Activated CD4-positive, alpha-beta memory T cell treated with anti-CD3 and anti-CD28 coated beads for 36 hours (primary cell): ENCODE results near the gene GRHL1. TPM values are rescaled to one million over a fixed set of nuclear protein-coding genes. Genes with fewer than 3 reads are reported as not detected.
"Not testable (repeated sequence)": the region's sequence is repeated elsewhere in the genome, so short reads cannot be mapped to it uniquely, and the experiment has no call there.

ENCODE experiments used
- CTCF ChIA-PET: fragments of 350-600 bp; sonication (Branson Sonifier 250); formaldehyde crosslinking; loops from one replicate; lab custom pipeline; 2021; ENCODE audit warnings: antibody characterized with exemption, inconsistent platforms; lab: Charles Lee
- POLR2A ChIA-PET: fragments of 350-600 bp; sonication (Branson Sonifier 250); formaldehyde crosslinking; loops from one replicate; lab custom pipeline; 2021; ENCODE audit warnings: antibody characterized with exemption; lab: Charles Lee
- DNase-seq: peaks from one replicate; pipeline ENCODE4 v3.0.0-alpha.2; 2020
- H3K27ac Mint-ChIP-seq: one replicate; pipeline ENCODE4 v1.8.0; 2021; ENCODE audit warnings: mixed read lengths
- H3K27me3 Mint-ChIP-seq: one replicate; pipeline ENCODE4 v1.8.0; 2021; ENCODE audit warnings: mixed read lengths
- H3K36me3 Mint-ChIP-seq: one replicate; pipeline ENCODE4 v1.8.0; 2021; ENCODE audit warnings: mixed read lengths
- H3K4me1 Mint-ChIP-seq: one replicate; pipeline ENCODE4 v1.8.0; 2021; ENCODE audit warnings: low read depth, mixed read lengths
- H3K4me3 Mint-ChIP-seq: one replicate; pipeline ENCODE4 v1.8.0; 2021; ENCODE audit warnings: mild to moderate bottlenecking, mixed read lengths
- H3K9me3 Mint-ChIP-seq: one replicate; pipeline ENCODE4 v1.8.0; 2021; ENCODE audit warnings: mixed read lengths
- intact Hi-C: fragments of 100-400 bp; cut with micrococcal nuclease; formaldehyde crosslinking; loops from one replicate; pipeline ENCODE4 v1.15.1; 2023
- total RNA-seq, 2 experiments: library from RNA; stranded (reverse); gene quantifications; one replicate each; pipeline ENCODE4 v1.2.3, GENCODE V29; 2021

GRHL1 gene
- total RNA-seq, 2 experiments from 2014 or later, result 1.00 to 1.1 TPM

GRCh38 chr2:10006236-10007161 is 55.0 kb downstream of the GRHL1 start:
- Mint-ChIP-seq H3K9me3 (no peaks in the 10 kb centered on the region), H3K4me3 (no peak overlapping the region)

GRCh38 chr2:10007435-10007834 is 55.9 kb downstream of the GRHL1 start:
- CTCF ChIA-PET, result interaction anchor here (1.0 kb wide), 1 partner anchor 23 kb away, joined by 3 read pairs; no protein-coding TSS in a partner anchor
- POLR2A ChIA-PET, result no interaction called here

More at GRCh38 chr2:10006236-10007161, 55.0 kb downstream of the GRHL1 start:
- intact Hi-C loops, result no loop called here
- H3K27ac Mint-ChIP-seq, result no peak overlapping the region
- no peak for DNase-seq
- H3K4me1 Mint-ChIP-seq, result no peaks in the 10 kb centered on the region
- H3K27me3 Mint-ChIP-seq, result peaks cover 28% of the 10 kb centered on the region
- no peaks in the 10 kb centered on the region for H3K36me3 Mint-ChIP-seq
- ChIA-PET POLR2A (no interaction called here), CTCF (interaction anchor here (0.8 to 2.2 kb wide), 3 partner anchors 22 to 90 kb away, joined by 3 to 7 read pairs (median 3); no protein-coding TSS in a partner anchor)

GRCh38 chr2:10007921-10008808 is 56.7 kb downstream of the GRHL1 start:
- POLR2A ChIA-PET, result no interaction called here

More at GRCh38 chr2:10007435-10007834, 55.9 kb downstream of the GRHL1 start:
- H3K36me3 Mint-ChIP-seq, result no peaks in the 10 kb centered on the region
- no peak overlapping the region for H3K4me3 Mint-ChIP-seq
- DNase-seq, result no peak
- H3K9me3 Mint-ChIP-seq, result no peaks in the 10 kb centered on the region
- no peaks in the 10 kb centered on the region for H3K4me1 Mint-ChIP-seq
- no peak overlapping the region for H3K27ac Mint-ChIP-seq
- peaks cover 28% of the 10 kb centered on the region for H3K27me3 Mint-ChIP-seq
- intact Hi-C loops, result no loop called here

GRCh38 chr2:10008809-10009176 is 57.3 kb downstream of the GRHL1 start:
- Mint-ChIP-seq H3K27me3 (peaks cover 28% of the 10 kb centered on the region), H3K4me1 (no peaks in the 10 kb centered on the region), H3K36me3 (no peaks in the 10 kb centered on the region), H3K9me3 (no peaks in the 10 kb centered on the region), H3K4me3 (no peak overlapping the region), H3K27ac (no peak overlapping the region)
- no peak for DNase-seq
- intact Hi-C loops, result no loop called here
- ChIA-PET POLR2A (no interaction called here), CTCF (interaction anchor here (0.7 to 0.9 kb wide), 2 partner anchors 11 to 64 kb away, joined by 3 to 5 read pairs; no protein-coding TSS in a partner anchor)

More at GRCh38 chr2:10007921-10008808, 56.7 kb downstream of the GRHL1 start:
- peaks cover 28% of the 10 kb centered on the region for H3K27me3 Mint-ChIP-seq
- no peaks in the 10 kb centered on the region for H3K4me1 Mint-ChIP-seq
- DNase-seq, result no peak
- no peaks in the 10 kb centered on the region for H3K36me3 Mint-ChIP-seq
- intact Hi-C loops, result no loop called here
- H3K9me3 Mint-ChIP-seq, result no peaks in the 10 kb centered on the region
- CTCF ChIA-PET, result interaction anchor here (0.7 to 0.9 kb wide), 2 partner anchors 10 to 64 kb away, joined by 3 to 5 read pairs; no protein-coding TSS in a partner anchor
- no peak overlapping the region for H3K27ac Mint-ChIP-seq
- H3K4me3 Mint-ChIP-seq, result no peak overlapping the region

- peaks cover 28% of the 10 kb centered on the region for H3K27me3 Mint-ChIP-seq
- H3K4me1 Mint-ChIP-seq, result no peaks in the 10 kb centered on the region
- no peak overlapping the region for H3K27ac Mint-ChIP-seq
- no peaks in the 10 kb centered on the region for H3K9me3 Mint-ChIP-seq
- H3K36me3 Mint-ChIP-seq, result no peaks in the 10 kb centered on the region
- no peak for DNase-seq
- CTCF ChIA-PET, result no interaction called here
- intact Hi-C loops, result no loop called here
- H3K4me3 Mint-ChIP-seq, result no peak overlapping the region
- POLR2A ChIA-PET, result no interaction called here
Observed at GRCh38 chr2:10009271-10009810, 57.8 kb downstream of the GRHL1 start.

- no peak overlapping the region for H3K4me3 Mint-ChIP-seq
- ChIA-PET POLR2A (no interaction called here), CTCF (no interaction called here)
- peaks cover 28% of the 10 kb centered on the region for H3K27me3 Mint-ChIP-seq
- no peaks in the 10 kb centered on the region for H3K4me1 Mint-ChIP-seq
- no peaks in the 10 kb centered on the region for H3K36me3 Mint-ChIP-seq
- H3K9me3 Mint-ChIP-seq, result no peaks in the 10 kb centered on the region
- DNase-seq, result no peak
- intact Hi-C loops, result no loop called here
- no peak overlapping the region for H3K27ac Mint-ChIP-seq
Observed at GRCh38 chr2:10009811-10010781, 58.6 kb downstream of the GRHL1 start.

GRCh38 chr2:10010861-10011605 is 59.5 kb downstream of the GRHL1 start:
- H3K4me3 Mint-ChIP-seq, DNase-seq, CTCF ChIA-PET, H3K9me3 Mint-ChIP-seq, POLR2A ChIA-PET, H3K36me3 Mint-ChIP-seq, H3K4me1 Mint-ChIP-seq, intact Hi-C loops, H3K27ac Mint-ChIP-seq: not testable (repeated sequence)
- H3K27me3 Mint-ChIP-seq, result peaks cover 21% of the 10 kb centered on the region

GRCh38 chr2:10011606-10012325 is 60.3 kb downstream of the GRHL1 start:
- DNase-seq, H3K4me3 Mint-ChIP-seq, H3K9me3 Mint-ChIP-seq, intact Hi-C loops, H3K27ac Mint-ChIP-seq, CTCF ChIA-PET, H3K4me1 Mint-ChIP-seq, H3K36me3 Mint-ChIP-seq, POLR2A ChIA-PET: not testable (repeated sequence)
- peaks cover 17% of the 10 kb centered on the region for H3K27me3 Mint-ChIP-seq

GRCh38 chr2:10012366-10012962 is 61.0 kb downstream of the GRHL1 start:
- H3K4me1 Mint-ChIP-seq, H3K36me3 Mint-ChIP-seq: not testable (repeated sequence)

GRCh38 chr2:10012963-10013461 is 61.5 kb downstream of the GRHL1 start:
- Mint-ChIP-seq H3K27me3 (peaks cover 10% of the 10 kb centered on the region), H3K4me1 (no peaks in the 10 kb centered on the region)

More at GRCh38 chr2:10012366-10012962, 61.0 kb downstream of the GRHL1 start:
- DNase-seq, H3K9me3 Mint-ChIP-seq, CTCF ChIA-PET, H3K27ac Mint-ChIP-seq, POLR2A ChIA-PET, intact Hi-C loops, H3K4me3 Mint-ChIP-seq: not testable (repeated sequence)
- peaks cover 14% of the 10 kb centered on the region for H3K27me3 Mint-ChIP-seq

More at GRCh38 chr2:10012963-10013461, 61.5 kb downstream of the GRHL1 start:
- DNase-seq, result no peak
- CTCF ChIA-PET, result no interaction called here
- intact Hi-C loops, result no loop called here
- POLR2A ChIA-PET, result no interaction called here
- H3K27ac Mint-ChIP-seq, result no peak overlapping the region
- no peaks in the 10 kb centered on the region for H3K36me3 Mint-ChIP-seq
- peaks cover 4% of the 10 kb centered on the region for H3K9me3 Mint-ChIP-seq
- no peak overlapping the region for H3K4me3 Mint-ChIP-seq
